RWPE2 (cell line): ENCODE results near the gene PCGF2.
"Not testable (repeated sequence)": the region's sequence is repeated elsewhere in the genome, so short reads cannot be mapped to it uniquely, and the experiment has no call there.

Experiments
- ATAC-seq: fragments of 200-7000 bp; cut with Tn5 transposase; 3 replicates; pipeline ENCODE4 v1.9.1; 2021; ENCODE audit warnings: low read depth
- DNase-seq: peaks from one replicate; pipeline ENCODE4 v3.0.0-alpha.2; 2020; ENCODE audit warnings: low spot score
- H3K27ac ChIP-seq: fragments of 450-650 bp; 2 replicates; pipeline ENCODE4 v1.5.1; 2017; ENCODE audit warnings: mild to moderate bottlenecking; ENCODE audit not compliant: poor library complexity, severe bottlenecking
- H3K27me3 ChIP-seq: fragments of 250-450 bp; sonication (Bioruptor Pico); 2 replicates; pipeline ENCODE4 v1.5.1; 2021; ENCODE audit warnings: mild to moderate bottlenecking, moderate library complexity; ENCODE audit not compliant: insufficient read depth, poor library complexity, severe bottlenecking
- H3K36me3 ChIP-seq: fragments of 250-450 bp; sonication (Bioruptor Pico); 2 replicates; pipeline ENCODE4 v1.5.1; 2020; ENCODE audit warnings: low read depth, mild to moderate bottlenecking, moderate library complexity
- H3K4me1 ChIP-seq: fragments of 250-450 bp; sonication (Bioruptor Pico); 2 replicates; pipeline ENCODE4 v1.5.1; 2021; ENCODE audit warnings: mild to moderate bottlenecking, moderate library complexity; ENCODE audit not compliant: insufficient read depth, poor library complexity, severe bottlenecking
- H3K4me3 ChIP-seq: fragments of 250-450 bp; sonication (Bioruptor Pico); 2 replicates; pipeline ENCODE4 v1.5.1; 2021; ENCODE audit warnings: mild to moderate bottlenecking, moderate library complexity; ENCODE audit not compliant: severe bottlenecking
- H3K9me3 ChIP-seq: fragments of 250-450 bp; sonication (Bioruptor Pico); 2 replicates; pipeline ENCODE4 v1.5.1; 2021; ENCODE audit warnings: mild to moderate bottlenecking, moderate library complexity; ENCODE audit not compliant: severe bottlenecking
- CTCF ChIP-seq: fragments of 450-650 bp; IDR thresholded peaks from one replicate; pipeline ENCODE4 v1.5.1; 2017; ENCODE audit warnings: mild to moderate bottlenecking, moderate library complexity; ENCODE audit not compliant: poor library complexity, severe bottlenecking

The PCGF2 gene

GRCh38 chr17:38794221-38794620, 46.1 kb upstream of the PCGF2 start:
- no peak overlapping the region for H3K4me3 ChIP-seq
- H3K4me1 ChIP-seq: peaks cover 4% of the 10 kb centered on the region
- no peak for ATAC-seq
- no peak overlapping the region for H3K27ac ChIP-seq
- no peak for DNase-seq
- no peak for TF ChIP-seq CTCF
- no peaks in the 10 kb centered on the region for H3K27me3 ChIP-seq
- peaks cover 18% of the 10 kb centered on the region for H3K36me3 ChIP-seq
- no peaks in the 10 kb centered on the region for H3K9me3 ChIP-seq

- TF ChIP-seq CTCF: no peak
- H3K36me3 ChIP-seq: peaks cover 14% of the 10 kb centered on the region
- H3K27ac ChIP-seq: no peak overlapping the region
- H3K27me3 ChIP-seq: no peaks in the 10 kb centered on the region
- DNase-seq (no peak), ATAC-seq (no peak)
- H3K9me3 ChIP-seq: no peaks in the 10 kb centered on the region
- no peaks in the 10 kb centered on the region for H3K4me1 ChIP-seq
- H3K4me3 ChIP-seq: no peak overlapping the region
Measured at GRCh38 chr17:38791162-38791561, 43.0 kb upstream of the PCGF2 start.

- H3K4me3 ChIP-seq, ATAC-seq, H3K27me3 ChIP-seq, H3K4me1 ChIP-seq, H3K27ac ChIP-seq, H3K9me3 ChIP-seq, DNase-seq: not testable (repeated sequence)
- H3K36me3 ChIP-seq: peaks cover 20% of the 10 kb centered on the region
Measured at GRCh38 chr17:38790148-38790707, 42.1 kb upstream of the PCGF2 start.

- no peaks in the 10 kb centered on the region for H3K4me1 ChIP-seq
- no peak overlapping the region for H3K4me3 ChIP-seq
- DNase-seq (no peak), ATAC-seq (no peak)
- peaks cover 30% of the 10 kb centered on the region for H3K36me3 ChIP-seq
- TF ChIP-seq CTCF: no peak
- no peaks in the 10 kb centered on the region for H3K27me3 ChIP-seq
- no peaks in the 10 kb centered on the region for H3K9me3 ChIP-seq
- no peak overlapping the region for H3K27ac ChIP-seq
Measured at GRCh38 chr17:38789185-38789584, 41.0 kb upstream of the PCGF2 start.

GRCh38 chr17:38787999-38788398, 39.9 kb upstream of the PCGF2 start:
- H3K9me3 ChIP-seq, H3K27ac ChIP-seq, H3K4me3 ChIP-seq, H3K4me1 ChIP-seq, H3K27me3 ChIP-seq, ATAC-seq, DNase-seq: not testable (repeated sequence)
- H3K36me3 ChIP-seq: peaks cover 37% of the 10 kb centered on the region

- Histone ChIP-seq H3K36me3 (peaks cover 53% of the 10 kb centered on the region), H3K27me3 (no peaks in the 10 kb centered on the region), H3K9me3 (no peaks in the 10 kb centered on the region), H3K27ac (no peak overlapping the region), H3K4me1 (no peaks in the 10 kb centered on the region), H3K4me3 (no peak overlapping the region)
- DNase-seq (no peak), ATAC-seq (no peak)
- TF ChIP-seq CTCF: no peak
Measured at GRCh38 chr17:38786372-38786771, 38.2 kb upstream of the PCGF2 start.
